Measurements from ENCODE around the gene C11orf52.

The C11orf52 gene

GRCh38 chr11:111975076-111975806, 56.5 kb downstream of the C11orf52 start:
- Histone ChIP-seq H3K36me3 (ENCODE audit: control insufficient read depth in 2 of 2, insufficient read depth in 1 of 2, low read length in 2 of 2) (peaks cover 0 to 18% of the 10 kb centered on the region in 2 experiments; a peak in 2 of 3 replicates), H3K9me3 (ENCODE audit: control insufficient read depth, insufficient read depth, low read depth, low read length) (no peaks in the 10 kb centered on the region), H3K4me1 (ENCODE audit: control insufficient read depth, insufficient read depth, low read length) (peaks cover 13% of the 10 kb centered on the region), H3K4me3 (ENCODE audit: low read depth, low read length) (no peak overlapping the region), H3K27ac (ENCODE audit: extremely low read depth, low read depth, low read length) (no peak overlapping the region)
- ChIA-PET CTCF (interaction anchor here (0.7 to 1.7 kb wide), 5 partner anchors 13 to 1367 kb away, joined by 3 to 9 read pairs (median 3); no protein-coding TSS in a partner anchor), POLR2A (no interaction called here)
- TF ChIP-seq, protein P1, sequence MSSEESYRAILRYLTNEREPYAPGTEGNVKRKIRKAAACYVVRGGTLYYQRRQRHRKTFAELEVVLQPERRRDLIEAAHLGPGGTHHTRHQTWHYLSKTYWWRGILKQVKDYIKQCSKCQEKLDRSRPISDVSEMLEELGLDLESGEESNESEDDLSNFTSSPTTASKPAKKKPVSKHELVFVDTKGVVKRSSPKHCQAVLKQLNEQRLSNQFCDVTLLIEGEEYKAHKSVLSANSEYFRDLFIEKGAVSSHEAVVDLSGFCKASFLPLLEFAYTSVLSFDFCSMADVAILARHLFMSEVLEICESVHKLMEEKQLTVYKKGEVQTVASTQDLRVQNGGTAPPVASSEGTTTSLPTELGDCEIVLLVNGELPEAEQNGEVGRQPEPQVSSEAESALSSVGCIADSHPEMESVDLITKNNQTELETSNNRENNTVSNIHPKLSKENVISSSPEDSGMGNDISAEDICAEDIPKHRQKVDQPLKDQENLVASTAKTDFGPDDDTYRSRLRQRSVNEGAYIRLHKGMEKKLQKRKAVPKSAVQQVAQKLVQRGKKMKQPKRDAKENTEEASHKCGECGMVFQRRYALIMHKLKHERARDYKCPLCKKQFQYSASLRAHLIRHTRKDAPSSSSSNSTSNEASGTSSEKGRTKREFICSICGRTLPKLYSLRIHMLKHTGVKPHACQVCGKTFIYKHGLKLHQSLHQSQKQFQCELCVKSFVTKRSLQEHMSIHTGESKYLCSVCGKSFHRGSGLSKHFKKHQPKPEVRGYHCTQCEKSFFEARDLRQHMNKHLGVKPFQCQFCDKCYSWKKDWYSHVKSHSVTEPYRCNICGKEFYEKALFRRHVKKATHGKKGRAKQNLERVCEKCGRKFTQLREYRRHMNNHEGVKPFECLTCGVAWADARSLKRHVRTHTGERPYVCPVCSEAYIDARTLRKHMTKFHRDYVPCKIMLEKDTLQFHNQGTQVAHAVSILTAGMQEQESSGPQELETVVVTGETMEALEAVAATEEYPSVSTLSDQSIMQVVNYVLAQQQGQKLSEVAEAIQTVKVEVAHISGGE (tag by site-specific recombination; conservative IDR thresholded peaks at IDR 0.05; ENCODE audit: low read depth), result no peak
- TF ChIP-seq ZNF555 (tag by site-specific recombination; conservative IDR thresholded peaks at IDR 0.05) (no peak), SCRT1 (tag by site-specific recombination; IDR thresholded peaks at IDR 0.05; ENCODE audit: borderline replicate concordance) (no peak), ZNF785 (tag by site-specific recombination; IDR thresholded peaks at IDR 0.05) (no peak), KLF1 (tag by site-specific recombination; IDR thresholded peaks at IDR 0.05) (no peak), ZNF146 (tag by site-specific recombination; IDR thresholded peaks at IDR 0.05) (no peak), ZNF433 (tag by site-specific recombination; IDR thresholded peaks at IDR 0.05; ENCODE audit: low read depth) (no peak), IKZF3 (tag by site-specific recombination; IDR thresholded peaks at IDR 0.05) (no peak), ZBTB1 (tag by site-specific recombination; IDR thresholded peaks at IDR 0.05) (no peak), ZNF48 (tag by site-specific recombination; IDR thresholded peaks at IDR 0.05) (no peak), ZNF645 (tag by site-specific recombination; IDR thresholded peaks at IDR 0.05) (no peak), ZNF513 (tag by site-specific recombination; IDR thresholded peaks at IDR 0.05) (no peak), ZSCAN16 (tag by site-specific recombination; IDR thresholded peaks at IDR 0.05) (no peak), ZNF571 (tag by site-specific recombination; IDR thresholded peaks at IDR 0.05) (no peak), ZNF600 (tag by site-specific recombination; IDR thresholded peaks at IDR 0.05) (no peak), KLF10 (tag by site-specific recombination; IDR thresholded peaks at IDR 0.05) (no peak), ZNF843 (tag by site-specific recombination; IDR thresholded peaks at IDR 0.05) (peak; percentile 32; the same call in 1 of the 2 replicates), ZNF366 (tag by site-specific recombination; conservative IDR thresholded peaks at IDR 0.05) (0 out of 2 replicates have a peak, but pooled peaks have one; percentile 11), KLF8 (tag by site-specific recombination; IDR thresholded peaks at IDR 0.05) (no peak)
- TF ChIP-seq, protein P2, sequence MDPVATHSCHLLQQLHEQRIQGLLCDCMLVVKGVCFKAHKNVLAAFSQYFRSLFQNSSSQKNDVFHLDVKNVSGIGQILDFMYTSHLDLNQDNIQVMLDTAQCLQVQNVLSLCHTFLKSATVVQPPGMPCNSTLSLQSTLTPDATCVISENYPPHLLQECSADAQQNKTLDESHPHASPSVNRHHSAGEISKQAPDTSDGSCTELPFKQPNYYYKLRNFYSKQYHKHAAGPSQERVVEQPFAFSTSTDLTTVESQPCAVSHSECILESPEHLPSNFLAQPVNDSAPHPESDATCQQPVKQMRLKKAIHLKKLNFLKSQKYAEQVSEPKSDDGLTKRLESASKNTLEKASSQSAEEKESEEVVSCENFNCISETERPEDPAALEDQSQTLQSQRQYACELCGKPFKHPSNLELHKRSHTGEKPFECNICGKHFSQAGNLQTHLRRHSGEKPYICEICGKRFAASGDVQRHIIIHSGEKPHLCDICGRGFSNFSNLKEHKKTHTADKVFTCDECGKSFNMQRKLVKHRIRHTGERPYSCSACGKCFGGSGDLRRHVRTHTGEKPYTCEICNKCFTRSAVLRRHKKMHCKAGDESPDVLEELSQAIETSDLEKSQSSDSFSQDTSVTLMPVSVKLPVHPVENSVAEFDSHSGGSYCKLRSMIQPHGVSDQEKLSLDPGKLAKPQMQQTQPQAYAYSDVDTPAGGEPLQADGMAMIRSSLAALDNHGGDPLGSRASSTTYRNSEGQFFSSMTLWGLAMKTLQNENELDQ (tag by site-specific recombination; IDR thresholded peaks at IDR 0.05; ENCODE audit: low read depth), result no peak
- TF ChIP-seq, protein P3, sequence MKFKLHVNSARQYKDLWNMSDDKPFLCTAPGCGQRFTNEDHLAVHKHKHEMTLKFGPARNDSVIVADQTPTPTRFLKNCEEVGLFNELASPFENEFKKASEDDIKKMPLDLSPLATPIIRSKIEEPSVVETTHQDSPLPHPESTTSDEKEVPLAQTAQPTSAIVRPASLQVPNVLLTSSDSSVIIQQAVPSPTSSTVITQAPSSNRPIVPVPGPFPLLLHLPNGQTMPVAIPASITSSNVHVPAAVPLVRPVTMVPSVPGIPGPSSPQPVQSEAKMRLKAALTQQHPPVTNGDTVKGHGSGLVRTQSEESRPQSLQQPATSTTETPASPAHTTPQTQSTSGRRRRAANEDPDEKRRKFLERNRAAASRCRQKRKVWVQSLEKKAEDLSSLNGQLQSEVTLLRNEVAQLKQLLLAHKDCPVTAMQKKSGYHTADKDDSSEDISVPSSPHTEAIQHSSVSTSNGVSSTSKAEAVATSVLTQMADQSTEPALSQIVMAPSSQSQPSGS (tag by site-specific recombination; IDR thresholded peaks at IDR 0.05; ENCODE audit: low read depth), result no peak
- TF ChIP-seq, protein P4, sequence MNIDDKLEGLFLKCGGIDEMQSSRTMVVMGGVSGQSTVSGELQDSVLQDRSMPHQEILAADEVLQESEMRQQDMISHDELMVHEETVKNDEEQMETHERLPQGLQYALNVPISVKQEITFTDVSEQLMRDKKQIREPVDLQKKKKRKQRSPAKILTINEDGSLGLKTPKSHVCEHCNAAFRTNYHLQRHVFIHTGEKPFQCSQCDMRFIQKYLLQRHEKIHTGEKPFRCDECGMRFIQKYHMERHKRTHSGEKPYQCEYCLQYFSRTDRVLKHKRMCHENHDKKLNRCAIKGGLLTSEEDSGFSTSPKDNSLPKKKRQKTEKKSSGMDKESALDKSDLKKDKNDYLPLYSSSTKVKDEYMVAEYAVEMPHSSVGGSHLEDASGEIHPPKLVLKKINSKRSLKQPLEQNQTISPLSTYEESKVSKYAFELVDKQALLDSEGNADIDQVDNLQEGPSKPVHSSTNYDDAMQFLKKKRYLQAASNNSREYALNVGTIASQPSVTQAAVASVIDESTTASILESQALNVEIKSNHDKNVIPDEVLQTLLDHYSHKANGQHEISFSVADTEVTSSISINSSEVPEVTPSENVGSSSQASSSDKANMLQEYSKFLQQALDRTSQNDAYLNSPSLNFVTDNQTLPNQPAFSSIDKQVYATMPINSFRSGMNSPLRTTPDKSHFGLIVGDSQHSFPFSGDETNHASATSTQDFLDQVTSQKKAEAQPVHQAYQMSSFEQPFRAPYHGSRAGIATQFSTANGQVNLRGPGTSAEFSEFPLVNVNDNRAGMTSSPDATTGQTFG (tag by site-specific recombination; IDR thresholded peaks at IDR 0.05; ENCODE audit: borderline replicate concordance), result no peak

Data from HEK293 (cell line).